GM12878 (cell line): Measurements from ENCODE around the gene STRN4. TPM values are rescaled to one million over a fixed set of nuclear protein-coding genes. Genes with fewer than 3 reads are reported as not detected.

Experiments used
- BHLHE40 ChIP-seq, 2 experiments: fragments of 450-650 bp in 1 of 2; IDR thresholded peaks; 2 replicates each; pipeline ENCODE4 v1.6.1; 2011 to 2017; ENCODE audit warnings: low read depth in 2 of 2, borderline replicate concordance in 1 of 2, improper control_type of control experiment in 1 of 2, low read length in 1 of 2, mild to moderate bottlenecking in 1 of 2
- BMI1 ChIP-seq: fragments of 450-650 bp; IDR thresholded peaks from 2 replicates; pipeline ENCODE4 v1.6.1; 2016; ENCODE audit warnings: mild to moderate bottlenecking, moderate library complexity, borderline replicate concordance
- CBX3 ChIP-seq: fragments of 200-600 bp; sonication (generic); IDR thresholded peaks from 2 replicates; pipeline ENCODE4 v1.6.1; 2016; ENCODE audit warnings: low read depth, borderline replicate concordance
- EGR1 ChIP-seq, 2 experiments: IDR thresholded peaks; 1 replicate in 1 of 2; 2 replicates in 1 of 2; pipeline ENCODE4 v1.6.1; 2011 to 2012; ENCODE audit warnings: low read depth in 2 of 2, low read length in 2 of 2, borderline replicate concordance in 1 of 2, mild to moderate bottlenecking in 1 of 2, moderate library complexity in 1 of 2
- EP300 ChIP-seq, 2 experiments: fragments of 150-350 bp in 1 of 2; IDR thresholded peaks; 2 replicates each; pipeline ENCODE4 v1.6.1; 2011 to 2012; ENCODE audit warnings: low read depth in 2 of 2, low read length in 2 of 2, borderline replicate concordance in 1 of 2, improper control_type of control experiment in 1 of 2, inconsistent platforms in 1 of 2; ENCODE audit not compliant: control insufficient read depth in 1 of 2
- NFYA ChIP-seq: IDR thresholded peaks from 2 replicates; pipeline ENCODE4 v1.6.1; 2011; ENCODE audit warnings: low read depth, mild to moderate bottlenecking, low read length, improper control_type of control experiment, borderline replicate concordance
- RUNX3 ChIP-seq: IDR thresholded peaks from 2 replicates; pipeline ENCODE4 v1.6.1; 2012; ENCODE audit warnings: low read length, inconsistent platforms
- SMAD5 ChIP-seq: IDR thresholded peaks from 2 replicates; pipeline ENCODE4 v1.6.1; 2016; ENCODE audit warnings: antibody characterized with exemption, low read depth
- STAT1 ChIP-seq: fragments of 450-650 bp; conservative IDR thresholded peaks from 2 replicates; pipeline ENCODE4 v1.6.1; 2014; ENCODE audit warnings: antibody characterized with exemption, mild to moderate bottlenecking
- TAF1 ChIP-seq: IDR thresholded peaks from 2 replicates; pipeline ENCODE4 v1.6.1; 2011; ENCODE audit warnings: mild to moderate bottlenecking, low read depth, low read length, borderline replicate concordance
- polyA plus RNA-seq, 11 experiments: library from polyadenylated mRNA; depleted of rRNA in 4 of 11; unstranded in 6 of 11; stranded (reverse) in 5 of 11; fragments of >200 nt; fragmentation: Nextera tagmentation in 4 of 11; fragmentation: Illumina TruSeq in 1 of 11; extraction: Ambion mirVana in 4 of 11; extraction: Trizol in 1 of 11; gene quantifications; 1 replicate in 1 of 11; 2 replicates in 10 of 11; pipeline versions ENCODE4 v1.2.1 to v1.2.3, GENCODE V29; 2011 to 2016; ENCODE audit warnings: inconsistent platforms in 2 of 11, missing spikeins in 2 of 11, low read depth in 1 of 11
- total RNA-seq, 4 experiments: library from RNA; depleted of rRNA in 3 of 4; stranded (reverse); fragments of >200 nt in 3 of 4; fragmentation: Illumina TruSeq in 1 of 4; extraction: Trizol in 1 of 4; gene quantifications; 2 replicates each; pipeline versions ENCODE4 v1.2.1 to v1.2.3, GENCODE V29; 2013 to 2021
- TF ChIP-seq, protein P1 (sequence below): fragments of 450-650 bp; IDR thresholded peaks from 2 replicates; pipeline ENCODE4 v1.6.1; 2017; ENCODE audit warnings: antibody characterized with exemption, mild to moderate bottlenecking, moderate library complexity

Gene STRN4
- total and polyA plus RNA-seq, 10 of the 15 experiments (the other 5 are each of a cell fraction or from before 2014, with no cell fraction given), result 0.42 to 62.8 (median 22.5) TPM

GRCh38 chr19:46729696-46730095, 16.6 kb downstream of the STRN4 start (continued):
- TF ChIP-seq, protein P1, sequence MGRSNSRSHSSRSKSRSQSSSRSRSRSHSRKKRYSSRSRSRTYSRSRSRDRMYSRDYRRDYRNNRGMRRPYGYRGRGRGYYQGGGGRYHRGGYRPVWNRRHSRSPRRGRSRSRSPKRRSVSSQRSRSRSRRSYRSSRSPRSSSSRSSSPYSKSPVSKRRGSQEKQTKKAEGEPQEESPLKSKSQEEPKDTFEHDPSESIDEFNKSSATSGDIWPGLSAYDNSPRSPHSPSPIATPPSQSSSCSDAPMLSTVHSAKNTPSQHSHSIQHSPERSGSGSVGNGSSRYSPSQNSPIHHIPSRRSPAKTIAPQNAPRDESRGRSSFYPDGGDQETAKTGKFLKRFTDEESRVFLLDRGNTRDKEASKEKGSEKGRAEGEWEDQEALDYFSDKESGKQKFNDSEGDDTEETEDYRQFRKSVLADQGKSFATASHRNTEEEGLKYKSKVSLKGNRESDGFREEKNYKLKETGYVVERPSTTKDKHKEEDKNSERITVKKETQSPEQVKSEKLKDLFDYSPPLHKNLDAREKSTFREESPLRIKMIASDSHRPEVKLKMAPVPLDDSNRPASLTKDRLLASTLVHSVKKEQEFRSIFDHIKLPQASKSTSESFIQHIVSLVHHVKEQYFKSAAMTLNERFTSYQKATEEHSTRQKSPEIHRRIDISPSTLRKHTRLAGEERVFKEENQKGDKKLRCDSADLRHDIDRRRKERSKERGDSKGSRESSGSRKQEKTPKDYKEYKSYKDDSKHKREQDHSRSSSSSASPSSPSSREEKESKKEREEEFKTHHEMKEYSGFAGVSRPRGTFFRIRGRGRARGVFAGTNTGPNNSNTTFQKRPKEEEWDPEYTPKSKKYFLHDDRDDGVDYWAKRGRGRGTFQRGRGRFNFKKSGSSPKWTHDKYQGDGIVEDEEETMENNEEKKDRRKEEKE, result no peak
- TF ChIP-seq STAT1 (no peak), RUNX3 (no peak), EP300 (IDR thresholded peaks at IDR 0.05; ENCODE audit: borderline replicate concordance in 1 of 2, control insufficient read depth in 1 of 2, low read depth in 2 of 2, low read length in 2 of 2) (no peak), SMAD5 (no peak), TAF1 (no peak), BMI1 (no peak), CBX3 (no peak), BHLHE40 (IDR thresholded peaks at IDR 0.05; ENCODE audit: borderline replicate concordance in 1 of 2, low read depth in 2 of 2, low read length in 1 of 2) (no peak), NFYA (no peak), EGR1 (IDR thresholded peaks at IDR 0.05; ENCODE audit: borderline replicate concordance in 1 of 2, low read depth in 2 of 2, low read length in 2 of 2) (no peak)
